Neuronal stem cell (in vitro differentiated cells): Measurements from ENCODE around the gene PSD2.
A peak's percentile ranks its signal among the peaks of the same experiment; 100 is the strongest.

Source experiments
- DNase-seq: peaks from one replicate; pipeline ENCODE4 v3.0.0-alpha.2; 2013; ENCODE audit warnings: low spot score
- H2AFZ ChIP-seq: one replicate; pipeline ENCODE4 v1.6.1; 2013; ENCODE audit warnings: mild to moderate bottlenecking, low read length, inconsistent platforms
- H2AK5ac ChIP-seq: 2 replicates; pipeline ENCODE4 v1.6.1; 2013; ENCODE audit warnings: low read depth, mild to moderate bottlenecking, inconsistent platforms, low read length, moderate library complexity, mixed read lengths
- H2BK120ac ChIP-seq: 2 replicates; pipeline ENCODE4 v1.6.1; 2013; ENCODE audit warnings: low read depth, mild to moderate bottlenecking, inconsistent platforms, low read length, moderate library complexity, mixed read lengths
- H2BK12ac ChIP-seq: one replicate; pipeline ENCODE4 v1.6.1; 2013; ENCODE audit warnings: low read length, inconsistent platforms
- H2BK15ac ChIP-seq: 2 replicates; pipeline ENCODE4 v1.6.1; 2013; ENCODE audit warnings: mild to moderate bottlenecking, low read length, inconsistent platforms, mixed read lengths
- H2BK5ac ChIP-seq: one replicate; pipeline ENCODE4 v1.6.1; 2013; ENCODE audit warnings: inconsistent platforms, mild to moderate bottlenecking, low read length, moderate library complexity
- H3K14ac ChIP-seq: one replicate; pipeline ENCODE4 v1.6.1; 2013; ENCODE audit warnings: low read length, inconsistent platforms
- H3K18ac ChIP-seq: 2 replicates; pipeline ENCODE4 v1.6.1; 2013; ENCODE audit warnings: low read length, inconsistent platforms
- H3K23ac ChIP-seq: 2 replicates; pipeline ENCODE4 v1.6.1; 2013; ENCODE audit warnings: low read depth, mild to moderate bottlenecking, mixed read lengths, low read length, inconsistent platforms; ENCODE audit not compliant: poor library complexity
- H3K27ac ChIP-seq: replicated peaks from 3 replicates; pipeline ENCODE4 v1.5.1; 2013; ENCODE audit warnings: low read length, inconsistent platforms
- H3K27me3 ChIP-seq, 3 experiments: 2 replicates each; pipeline ENCODE4 v1.6.1; 2013; ENCODE audit warnings: low read length in 3 of 3, mild to moderate bottlenecking in 2 of 3, inconsistent platforms in 1 of 3, low read depth in 1 of 3, mixed read lengths in 1 of 3, moderate library complexity in 1 of 3; ENCODE audit not compliant: control insufficient read depth in 3 of 3, insufficient read depth in 3 of 3
- H3K36me3 ChIP-seq, 2 donors: replicated peaks in 1 of 2; 2 replicates each; pipeline ENCODE4 v1.6.1; 2013; ENCODE audit warnings: low read length in 2 of 2; ENCODE audit not compliant: control insufficient read depth in 2 of 2, insufficient read depth in 2 of 2
- H3K4ac ChIP-seq: 2 replicates; pipeline ENCODE4 v1.6.1; 2013; ENCODE audit warnings: inconsistent platforms, mild to moderate bottlenecking, low read length, moderate library complexity
- H3K4me1 ChIP-seq, 2 donors: 1 replicate in 1 of 2; 2 replicates in 1 of 2; pipeline ENCODE4 v1.6.1; 2013; ENCODE audit warnings: low read length in 2 of 2, low read depth in 1 of 2; ENCODE audit not compliant: control insufficient read depth in 2 of 2, insufficient read depth in 1 of 2
- H3K4me2 ChIP-seq: one replicate; pipeline ENCODE4 v1.6.1; 2013; ENCODE audit warnings: mild to moderate bottlenecking, low read length, inconsistent platforms; ENCODE audit not compliant: insufficient read depth, poor library complexity, severe bottlenecking
- H3K4me3 ChIP-seq, 2 donors: 2 replicates each; pipeline ENCODE4 v1.5.1; 2013; ENCODE audit warnings: low read length in 2 of 2, mild to moderate bottlenecking in 2 of 2, inconsistent platforms in 1 of 2, moderate library complexity in 1 of 2
- H3K79me1 ChIP-seq: one replicate; pipeline ENCODE4 v1.6.1; 2013; ENCODE audit warnings: low read depth, mild to moderate bottlenecking, inconsistent platforms, low read length, moderate library complexity
- H3K9ac ChIP-seq: one replicate; pipeline ENCODE4 v1.6.1; 2013; ENCODE audit warnings: mild to moderate bottlenecking, low read depth, low read length, inconsistent platforms; ENCODE audit not compliant: poor library complexity
- H3K9me3 ChIP-seq, 2 donors: replicated peaks in 1 of 2; 2 replicates each; pipeline versions ENCODE3 to v1.6.1; 2013; ENCODE audit warnings: low read length in 2 of 2, mild to moderate bottlenecking in 2 of 2, inconsistent platforms in 1 of 2, low read depth in 1 of 2, mixed read lengths in 1 of 2, moderate library complexity in 1 of 2; ENCODE audit not compliant: control insufficient read depth in 2 of 2, insufficient read depth in 1 of 2
- H4K8ac ChIP-seq: one replicate; pipeline ENCODE4 v1.6.1; 2013; ENCODE audit warnings: low read depth, mild to moderate bottlenecking, inconsistent platforms, low read length, moderate library complexity
- H4K91ac ChIP-seq: one replicate; pipeline ENCODE4 v1.6.1; 2013; ENCODE audit warnings: low read length, low read depth, mild to moderate bottlenecking, inconsistent platforms; ENCODE audit not compliant: poor library complexity
- WGBS, 2 donors: extraction: QIAGEN DNeasy Blood & Tissue Kit; methylation state at CpG; one replicate each; pipeline ENCODE4 v1.1.7; 2013; ENCODE audit warnings: missing lambda C conversion rate in 2 of 2, mixed read lengths in 1 of 2; ENCODE audit not compliant: insufficient read length in 2 of 2, insufficient replicate concordance in 1 of 2; ENCODE audit errors: extremely low coverage in 2 of 2; 5-methylcytosine and 5-hydroxymethylcytosine counted together

The PSD2 gene

GRCh38 chr5:139856714-139857113 lies 61.1 kb downstream of the PSD2 start:
- Histone ChIP-seq H2AFZ (no peak overlapping the region), H2BK120ac (no peak overlapping the region), H2AK5ac (peak overlapping the region; percentile 14), H3K4me2 (no peak overlapping the region), H3K18ac (no peak overlapping the region), H4K8ac (no peak overlapping the region), H3K27ac (no peak overlapping the region), H3K79me1 (no peaks in the 10 kb centered on the region), H3K14ac (peak overlapping the region; percentile 31), H2BK12ac (no peak overlapping the region), H3K36me3 (no peaks in the 10 kb centered on the region), H3K9ac (no peak overlapping the region), H3K9me3 (no peaks in the 10 kb centered on the region), H2BK5ac (no peak overlapping the region), H3K4ac (no peak overlapping the region), H2BK15ac (no peak overlapping the region), H3K4me3 (no peak overlapping the region), H3K23ac (no peak overlapping the region), H4K91ac (no peak overlapping the region), H3K4me1 (no peaks in the 10 kb centered on the region), H3K27me3 (peaks cover 0 to 72% (median 3%) of the 10 kb centered on the region in 3 experiments)
- WGBS, 2 donors, result no CpG with 5 or more reads among the region's 4 CpGs
- DNase-seq, result no peak

- H2BK15ac ChIP-seq, result no peak overlapping the region
- no peak overlapping the region for H3K4ac ChIP-seq
- H2BK12ac ChIP-seq, result no peak overlapping the region
- H3K4me1 ChIP-seq, result peaks cover 0 to 2% of the 10 kb centered on the region in 2 donors
- no peaks in the 10 kb centered on the region for H3K9me3 ChIP-seq
- no peak overlapping the region for H3K23ac ChIP-seq
- no peaks in the 10 kb centered on the region for H3K79me1 ChIP-seq
- H3K4me3 ChIP-seq, result no peak overlapping the region
- H2BK120ac ChIP-seq, result no peak overlapping the region
- H2AK5ac ChIP-seq, result no peak overlapping the region
- no peak overlapping the region for H4K91ac ChIP-seq
- peaks cover 0 to 51% (median 0%) of the 10 kb centered on the region in 3 experiments for H3K27me3 ChIP-seq
- no peak for DNase-seq
- no peaks in the 10 kb centered on the region for H3K36me3 ChIP-seq
- no peak overlapping the region for H3K4me2 ChIP-seq
- no peak overlapping the region for H2BK5ac ChIP-seq
- no peak overlapping the region for H3K27ac ChIP-seq
- no peak overlapping the region for H3K18ac ChIP-seq
- no peak overlapping the region for H2AFZ ChIP-seq
- no peak overlapping the region for H4K8ac ChIP-seq
- no peak overlapping the region for H3K14ac ChIP-seq
- no CpG with 5 or more reads among the region's 2 CpGs for WGBS, 2 donors
- H3K9ac ChIP-seq, result no peak overlapping the region
Observed at GRCh38 chr5:139859013-139859412, 63.4 kb downstream of the PSD2 start.

GRCh38 chr5:139861021-139861888 lies 65.6 kb downstream of the PSD2 start:
- H3K27me3 ChIP-seq, result peaks cover 0 to 39% (median 0%) of the 10 kb centered on the region in 3 experiments

GRCh38 chr5:139861889-139862207 lies 66.2 kb downstream of the PSD2 start:
- Histone ChIP-seq H2AFZ (no peak overlapping the region), H4K91ac (no peak overlapping the region), H3K79me1 (no peaks in the 10 kb centered on the region), H3K23ac (no peak overlapping the region), H3K14ac (no peak overlapping the region), H3K36me3 (no peaks in the 10 kb centered on the region), H2AK5ac (no peak overlapping the region), H2BK15ac (no peak overlapping the region), H3K27ac (no peak overlapping the region), H3K27me3 (peaks cover 0 to 40% (median 0%) of the 10 kb centered on the region in 3 experiments), H3K4me2 (no peak overlapping the region), H3K4me1 (peaks cover 0 to 2% of the 10 kb centered on the region in 2 donors), H3K9me3 (no peaks in the 10 kb centered on the region), H2BK5ac (no peak overlapping the region), H2BK120ac (no peak overlapping the region), H3K18ac (no peak overlapping the region), H3K4me3 (no peak overlapping the region), H3K9ac (no peak overlapping the region), H4K8ac (no peak overlapping the region), H2BK12ac (no peak overlapping the region), H3K4ac (no peak overlapping the region)
- WGBS, 2 donors, result no CpG with 5 or more reads among the region's 4 CpGs
- DNase-seq, result no peak

More at GRCh38 chr5:139861021-139861888, 65.6 kb downstream of the PSD2 start:
- WGBS, 2 donors, result no CpG with 5 or more reads among the region's 15 CpGs
- H2BK5ac ChIP-seq, result no peak overlapping the region
- no peak overlapping the region for H3K4ac ChIP-seq
- H3K23ac ChIP-seq, result no peak overlapping the region
- H2BK12ac ChIP-seq, result no peak overlapping the region
- H2BK120ac ChIP-seq, result no peak overlapping the region
- H4K8ac ChIP-seq, result no peak overlapping the region
- H2BK15ac ChIP-seq, result no peak overlapping the region
- H3K4me2 ChIP-seq, result no peak overlapping the region
- no peak overlapping the region for H3K27ac ChIP-seq
- no peak overlapping the region for H2AFZ ChIP-seq
- no peaks in the 10 kb centered on the region for H3K9me3 ChIP-seq
- H4K91ac ChIP-seq, result no peak overlapping the region
- no peak overlapping the region for H3K4me3 ChIP-seq
- no peak overlapping the region for H3K14ac ChIP-seq
- no peaks in the 10 kb centered on the region for H3K36me3 ChIP-seq
- peak overlapping the region; percentile 40 for H2AK5ac ChIP-seq
- no peak overlapping the region for H3K18ac ChIP-seq
- no peak for DNase-seq
- peaks cover 0 to 2% of the 10 kb centered on the region in 2 donors for H3K4me1 ChIP-seq
- no peak overlapping the region for H3K9ac ChIP-seq
- H3K79me1 ChIP-seq, result no peaks in the 10 kb centered on the region
